Measurements from ENCODE around the gene RAB34.

The RAB34 gene

DNA sequence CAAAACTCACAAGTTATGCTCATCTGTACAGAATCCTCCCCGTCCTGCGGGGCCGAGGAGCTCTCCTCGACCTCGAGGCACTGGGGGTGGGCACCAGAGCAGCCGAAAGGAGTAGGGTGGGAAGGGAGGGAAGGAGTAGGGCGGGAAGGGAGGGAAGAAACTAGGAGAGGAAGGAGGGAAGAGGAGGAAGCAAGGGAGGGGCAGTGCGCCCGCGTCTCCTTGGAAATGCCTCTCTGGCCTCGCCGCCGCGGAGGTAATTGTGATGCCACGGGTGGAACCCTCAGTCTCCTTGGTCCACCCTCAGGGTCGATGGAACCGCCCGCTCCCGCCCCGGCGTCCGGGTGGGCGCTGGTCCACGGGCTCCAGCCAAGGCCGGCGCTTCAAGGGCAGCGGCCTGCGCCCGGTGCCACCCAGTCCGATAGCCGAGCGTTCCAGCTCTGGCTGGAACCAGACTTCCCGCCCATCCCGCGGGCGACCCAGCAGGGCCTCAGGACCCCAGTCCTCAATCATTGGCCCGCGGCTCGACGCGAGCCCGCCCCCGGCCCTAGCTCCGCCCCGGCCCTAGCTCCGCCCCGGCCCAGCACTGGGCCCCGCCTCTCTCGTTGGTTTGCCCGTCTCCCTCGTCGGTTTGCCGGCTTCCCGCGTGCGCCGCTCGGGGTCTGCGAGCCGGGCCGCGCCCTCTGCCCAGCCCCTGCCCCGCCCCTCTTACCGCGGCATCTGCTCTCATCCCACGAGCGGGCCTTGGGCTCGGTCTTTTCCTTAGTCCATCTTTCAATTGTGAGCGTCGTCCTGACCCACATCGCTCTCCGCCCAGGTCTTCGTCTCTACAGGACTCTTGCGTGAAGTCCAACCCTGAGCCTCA, 6.6 kb downstream of the RAB34 start:
- DNase-seq (ENCODE audit: low read depth), result peak; percentile 87

DNA sequence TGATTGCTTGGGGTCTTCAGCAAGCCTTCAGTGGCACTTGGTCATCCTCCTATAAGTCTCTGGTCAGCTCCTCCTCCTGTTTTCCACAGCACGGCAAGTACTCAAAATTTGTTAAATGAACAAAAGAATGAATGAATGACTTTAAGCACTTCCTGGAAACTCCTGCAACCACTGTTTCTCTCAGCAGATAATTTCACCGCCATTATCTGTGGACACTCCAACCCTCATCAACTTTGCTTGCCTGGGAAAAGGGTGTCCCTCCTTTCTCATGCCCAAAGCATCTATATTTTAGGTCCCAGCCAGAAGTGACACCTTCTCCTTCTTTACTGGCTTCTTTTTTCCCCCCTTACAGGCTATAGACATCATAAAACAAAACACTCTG, 10.3 kb downstream of the RAB34 start:
- no peak for DNase-seq (ENCODE audit: low read depth)

DNA sequence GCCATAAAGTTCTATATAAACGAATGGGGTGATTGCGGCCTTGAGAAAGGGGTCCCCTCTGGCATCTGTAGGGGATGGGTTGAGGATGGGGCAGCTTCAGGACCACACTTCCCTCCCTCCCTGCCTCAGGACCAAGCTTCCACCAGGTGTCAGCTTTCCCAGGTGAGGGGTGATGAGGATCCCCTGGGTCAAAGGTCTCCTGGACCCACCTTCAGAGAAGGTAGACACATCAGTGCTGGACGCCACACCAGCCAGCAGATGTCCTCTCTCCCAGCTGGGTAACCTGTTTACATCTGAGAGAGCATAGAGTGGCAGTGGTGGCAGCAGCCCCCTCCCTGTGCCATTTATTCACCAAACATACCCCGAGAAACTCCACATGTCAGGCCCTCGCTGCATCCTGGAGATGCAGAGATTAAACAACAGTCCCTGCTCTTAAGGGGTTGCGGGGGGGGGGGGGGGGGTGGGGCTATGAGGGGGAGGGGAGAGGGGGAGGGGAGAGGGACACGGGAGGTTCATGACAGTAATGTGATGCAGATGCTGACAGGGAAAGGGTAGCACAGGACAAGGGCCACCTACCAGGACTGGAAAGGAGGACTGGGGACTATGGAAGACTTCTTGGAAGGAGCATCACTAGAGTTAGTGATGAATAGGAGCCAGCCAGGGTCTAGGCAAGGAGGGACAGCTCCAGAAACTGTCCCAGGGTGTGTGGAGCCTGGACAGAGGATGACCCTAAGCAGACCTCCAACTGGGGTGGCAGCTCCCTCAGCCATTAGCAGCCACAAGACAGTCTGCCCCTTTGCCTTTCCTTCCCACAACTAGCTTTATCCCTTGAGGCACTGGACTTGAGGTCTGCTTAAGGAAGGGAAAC, 11.0 kb downstream of the RAB34 start:
- DNase-seq (ENCODE audit: low read depth), result no peak

DNA sequence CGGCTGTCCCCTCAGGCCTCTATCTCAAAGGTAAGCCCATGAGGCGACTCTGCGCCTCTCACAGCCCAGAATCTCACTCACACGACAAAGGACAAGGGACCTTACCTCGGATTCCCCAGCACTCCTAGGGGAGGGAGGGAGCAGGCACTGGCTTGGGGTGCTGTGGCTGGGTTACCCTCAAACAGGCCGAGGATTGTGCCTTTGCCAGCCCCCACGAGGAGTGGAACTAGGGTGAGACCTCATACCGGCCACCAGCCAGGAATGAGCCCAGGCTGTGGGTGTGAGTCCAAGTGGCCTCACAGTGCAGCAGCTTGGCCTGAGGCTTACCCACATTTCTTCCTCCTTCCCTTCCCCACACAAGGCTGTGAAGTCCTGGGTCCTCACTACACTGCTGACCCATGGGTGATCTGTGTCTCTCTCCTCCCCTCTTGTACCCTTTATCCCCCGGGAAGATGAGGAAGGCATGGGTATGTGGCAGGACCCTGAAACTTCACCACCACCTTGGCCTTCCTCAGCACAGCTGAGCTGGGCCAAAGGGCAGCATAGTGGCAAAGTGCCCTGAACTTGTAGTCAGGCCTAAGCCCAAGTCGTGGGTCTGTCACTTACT, 11.8 kb downstream of the RAB34 start:
- DNase-seq (ENCODE audit: low read depth), result no peak

DNA sequence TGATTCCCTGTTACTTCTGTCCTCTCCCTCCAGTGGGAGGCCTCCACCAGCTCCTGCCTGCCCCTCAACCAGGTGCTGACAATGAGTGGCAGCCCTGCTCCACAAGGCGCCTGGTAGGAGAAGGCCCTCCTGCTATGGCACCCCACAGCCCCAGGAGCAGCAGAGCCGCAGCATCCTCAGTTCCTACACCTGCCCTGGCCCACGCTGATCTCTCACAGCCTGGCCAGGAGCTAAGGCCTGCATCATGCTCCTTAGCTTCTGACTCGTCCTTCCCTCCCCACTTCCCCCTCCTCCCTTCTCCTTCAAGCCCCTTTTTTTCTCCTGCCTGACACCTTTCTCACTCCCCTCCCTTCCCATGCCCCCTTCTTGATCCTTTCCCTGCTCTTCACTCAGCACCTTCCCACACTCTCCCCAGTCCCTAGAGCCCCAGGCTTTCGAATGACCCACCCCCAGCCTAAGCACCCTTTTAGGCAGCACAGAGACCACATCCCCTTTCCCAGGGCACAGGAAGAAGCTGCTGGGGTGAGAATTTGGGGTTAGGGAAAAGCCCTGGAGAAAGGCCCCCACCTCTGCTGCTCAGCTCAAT, 12.5 kb downstream of the RAB34 start:
- DNase-seq (ENCODE audit: low read depth), result no peak

DNA sequence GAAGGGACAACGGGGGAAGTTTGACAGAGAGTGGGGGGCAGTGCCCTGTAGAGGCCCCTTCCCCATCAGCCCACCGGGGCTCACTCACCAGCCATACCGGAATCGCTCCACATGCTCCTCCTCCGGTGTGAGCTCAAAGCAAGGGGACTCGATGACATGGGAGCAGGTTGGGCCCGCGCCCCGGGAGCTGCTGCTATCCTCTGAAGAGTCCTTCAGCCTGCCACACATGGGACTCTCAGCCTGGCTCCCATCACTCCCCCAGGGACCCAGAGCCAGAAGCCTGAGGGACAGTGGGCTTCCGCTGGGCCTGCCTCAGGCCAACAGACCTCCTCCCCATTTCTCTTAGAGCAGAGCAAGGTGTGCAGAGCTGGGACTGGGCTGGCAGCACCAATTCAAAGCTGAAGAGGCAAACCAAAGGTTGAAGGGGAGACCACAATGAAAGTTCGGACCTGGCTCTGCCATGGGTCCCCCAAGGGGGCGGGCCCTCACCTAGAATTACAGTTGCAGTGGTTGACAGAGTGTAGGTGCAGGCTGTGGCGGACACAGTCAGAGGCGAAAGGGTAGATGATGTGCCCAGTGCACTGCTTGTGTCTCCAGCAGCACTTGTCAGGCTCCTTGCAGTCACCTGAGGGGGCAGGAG, 13.3 kb downstream of the RAB34 start:
- no peak for DNase-seq (ENCODE audit: low read depth)

DNA sequence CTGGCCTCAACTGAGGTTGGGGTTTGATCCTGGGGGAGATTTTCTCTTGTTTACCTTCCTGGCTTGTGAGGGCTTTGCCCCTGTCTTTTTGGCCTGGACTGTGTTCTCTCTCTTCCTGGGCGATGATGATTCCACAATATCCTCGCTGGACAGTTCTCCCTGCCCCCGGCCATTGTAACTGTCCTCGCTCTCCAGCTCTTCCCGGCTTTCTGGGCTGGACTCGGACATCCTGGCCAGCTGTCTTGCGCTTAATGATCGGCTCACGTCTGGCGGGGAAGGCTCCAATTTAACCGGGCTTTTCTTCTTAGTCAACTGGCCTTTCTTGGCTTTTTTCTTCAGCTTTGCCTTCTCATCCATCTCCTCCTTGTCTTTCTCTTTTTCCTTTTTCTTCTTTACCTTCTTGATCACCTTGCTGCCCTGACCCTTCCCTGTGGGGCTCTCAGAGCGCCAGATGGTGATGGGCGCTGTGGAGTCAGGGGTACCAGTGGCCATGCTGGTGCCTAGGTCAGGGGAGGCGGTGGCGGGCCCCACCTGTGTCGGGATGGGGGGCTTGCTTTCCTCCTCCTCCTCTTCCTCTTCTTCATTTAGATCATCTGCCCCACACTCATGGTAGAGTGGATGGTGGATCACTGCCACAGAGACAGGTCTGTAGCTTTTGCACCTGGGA, 14.0 kb downstream of the RAB34 start:
- DNase-seq (ENCODE audit: low read depth), result no peak

DNA sequence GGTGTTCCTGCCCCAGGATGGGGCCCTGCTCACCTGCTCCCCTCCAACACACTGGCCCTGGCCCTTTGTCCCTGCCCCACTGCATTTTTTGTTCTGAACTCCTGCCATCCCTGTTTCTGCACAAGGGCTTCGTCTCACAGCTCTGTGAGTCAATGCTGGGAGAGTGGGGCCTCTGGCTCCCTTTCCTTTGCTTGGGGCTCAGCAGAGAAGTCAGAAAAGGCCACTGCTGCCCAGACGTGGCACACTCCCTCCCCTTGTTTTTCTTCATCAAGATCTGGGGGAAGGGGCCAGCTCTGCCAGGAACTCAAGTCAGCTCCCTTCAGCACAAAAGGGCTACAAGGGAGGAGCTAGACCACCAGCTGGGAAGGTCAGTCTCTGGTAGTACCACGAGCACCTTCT, 14.9 kb downstream of the RAB34 start:
- DNase-seq (ENCODE audit: low read depth), result no peak

DNA sequence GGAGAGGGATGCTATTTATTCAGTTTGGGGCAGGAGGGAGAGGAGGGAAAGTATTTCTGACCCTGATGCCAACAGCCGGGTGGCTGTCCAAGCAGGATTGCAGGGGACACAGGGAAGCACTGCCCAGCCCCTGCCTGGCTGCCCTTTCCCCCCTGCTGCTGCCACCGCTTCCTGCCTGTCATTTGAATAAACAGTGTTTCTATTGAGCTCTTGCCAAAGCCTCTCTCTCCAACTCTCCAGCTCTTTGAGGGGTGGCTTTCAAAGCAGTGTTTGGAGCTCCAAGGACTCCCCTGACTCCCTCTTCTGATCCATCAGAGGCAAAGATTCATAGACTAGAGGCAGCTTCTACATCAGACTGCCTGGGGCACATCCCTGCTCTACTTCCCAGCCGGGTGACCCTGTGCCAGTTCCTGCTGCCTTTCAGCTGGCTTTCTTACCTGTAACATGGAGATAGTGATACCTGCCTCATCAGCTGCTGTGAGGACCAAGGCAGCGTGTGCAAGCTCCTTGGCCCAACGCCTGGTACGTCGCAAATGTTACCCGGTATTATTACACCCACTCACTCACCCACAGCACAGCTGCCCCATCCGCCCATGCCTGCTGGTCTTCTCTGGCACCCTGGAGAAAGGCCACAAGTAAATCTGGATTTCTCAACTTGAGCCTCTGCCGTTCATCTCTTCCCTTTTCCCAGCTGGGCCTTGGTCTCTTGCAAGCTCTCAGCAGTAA, 15.5 kb downstream of the RAB34 start:
- DNase-seq (ENCODE audit: low read depth), result no peak

DNA sequence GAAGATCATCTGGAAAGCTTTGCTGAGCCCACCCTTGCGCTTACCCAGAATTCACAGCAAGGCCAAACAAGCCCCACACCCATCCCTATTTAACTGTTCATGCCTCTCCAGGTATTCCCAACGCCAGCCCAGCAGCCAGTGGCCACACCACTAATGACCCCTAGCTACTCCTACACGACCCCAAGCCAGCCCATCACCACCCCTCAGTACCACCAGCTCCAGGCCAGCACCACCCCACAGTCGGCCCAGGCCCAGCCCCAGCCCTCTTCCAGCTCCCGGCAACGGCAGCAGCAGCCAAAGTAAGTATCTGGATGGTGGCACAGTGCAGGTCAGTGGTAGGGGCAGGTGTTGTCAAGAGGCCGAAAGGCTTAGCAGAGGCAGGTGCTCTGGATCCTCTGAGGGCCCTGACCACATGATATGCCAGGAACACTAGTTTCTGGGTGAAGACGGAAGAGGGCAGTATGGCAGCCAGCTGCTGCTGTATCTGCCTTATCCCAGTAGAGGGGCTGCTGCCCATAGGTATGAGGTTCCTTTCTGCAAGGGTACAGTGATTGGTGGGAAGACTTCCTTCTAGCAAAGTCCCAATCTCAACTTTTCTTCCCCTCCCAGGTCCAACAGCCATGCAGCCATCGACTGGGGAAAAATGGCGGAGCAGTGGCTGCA, 16.7 kb downstream of the RAB34 start:
- DNase-seq (ENCODE audit: low read depth), result no peak

DNA sequence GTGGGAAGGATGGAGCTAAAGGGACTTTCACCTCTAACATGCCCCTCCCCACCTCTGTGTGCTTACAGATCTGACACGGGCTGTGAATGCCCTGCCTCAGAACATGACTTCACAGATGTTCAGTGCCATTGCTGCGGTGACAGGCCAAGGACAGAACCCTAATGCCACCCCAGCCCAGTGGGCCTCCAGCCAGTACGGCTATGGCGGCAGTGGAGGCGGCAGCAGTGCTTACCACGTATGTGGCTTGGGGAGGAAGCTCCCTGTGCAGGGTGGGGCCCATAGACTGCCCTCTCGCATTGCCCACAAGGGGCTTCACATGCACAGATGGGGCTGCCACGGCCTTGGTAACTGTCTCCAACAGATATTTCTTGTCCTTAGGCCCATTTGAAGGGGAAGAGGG, 17.4 kb downstream of the RAB34 start:
- no peak for DNase-seq (ENCODE audit: low read depth)

DNA sequence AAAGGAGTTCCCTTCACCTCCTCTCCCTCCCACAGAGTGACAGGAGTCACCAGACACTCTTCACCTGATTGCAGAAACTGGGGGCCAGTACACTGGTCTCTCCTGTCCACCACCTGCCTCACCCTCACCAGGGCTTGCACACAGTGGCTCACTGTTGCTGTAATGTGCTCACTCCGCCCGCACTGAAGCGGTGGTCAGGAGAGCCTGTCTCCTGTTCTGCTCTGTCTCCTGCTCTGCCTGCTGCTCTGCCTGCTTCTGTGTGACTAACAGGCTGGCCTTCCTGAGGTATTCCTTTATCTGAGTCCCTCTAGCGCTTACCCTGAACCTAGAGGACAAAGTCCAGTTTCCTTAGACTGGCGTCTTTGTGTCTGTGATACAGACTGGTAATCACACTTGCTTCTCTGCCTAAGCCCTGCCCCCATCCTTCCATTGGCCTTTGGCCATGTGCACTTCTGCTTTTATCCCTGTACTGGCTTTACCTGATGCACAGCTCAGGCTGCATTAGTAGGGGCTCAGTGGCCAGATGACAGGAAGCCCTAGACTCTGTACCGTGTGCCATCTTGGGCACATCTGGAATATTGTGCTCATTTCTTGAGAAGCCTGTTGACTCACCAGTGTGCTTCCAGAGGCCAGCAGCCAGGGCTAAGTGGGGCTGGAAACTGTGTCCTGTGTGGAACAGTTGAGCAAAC, 19.3 kb downstream of the RAB34 start:
- no peak for DNase-seq (ENCODE audit: low read depth)

DNA sequence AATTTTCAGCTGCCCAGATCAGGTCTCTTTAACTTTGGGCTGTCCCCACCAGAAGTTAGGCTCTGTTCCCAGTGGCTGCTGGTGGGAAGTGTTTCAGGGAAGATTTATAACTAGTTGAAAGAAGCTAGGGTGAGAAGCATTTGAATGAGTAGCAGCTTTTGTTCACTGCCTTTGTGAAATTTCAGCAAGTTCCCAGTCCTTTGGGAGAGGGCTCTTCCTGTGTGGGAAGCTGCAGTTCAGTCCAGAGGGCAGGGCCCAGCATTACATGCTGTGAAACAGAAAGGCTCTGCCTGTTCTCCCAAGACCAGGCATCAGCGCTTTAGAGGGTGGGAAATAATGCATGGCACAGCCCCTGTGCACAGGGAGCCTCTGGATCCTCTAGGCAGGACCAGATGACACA, 23.8 kb downstream of the RAB34 start:
- DNase-seq (ENCODE audit: low read depth), result no peak

DNA sequence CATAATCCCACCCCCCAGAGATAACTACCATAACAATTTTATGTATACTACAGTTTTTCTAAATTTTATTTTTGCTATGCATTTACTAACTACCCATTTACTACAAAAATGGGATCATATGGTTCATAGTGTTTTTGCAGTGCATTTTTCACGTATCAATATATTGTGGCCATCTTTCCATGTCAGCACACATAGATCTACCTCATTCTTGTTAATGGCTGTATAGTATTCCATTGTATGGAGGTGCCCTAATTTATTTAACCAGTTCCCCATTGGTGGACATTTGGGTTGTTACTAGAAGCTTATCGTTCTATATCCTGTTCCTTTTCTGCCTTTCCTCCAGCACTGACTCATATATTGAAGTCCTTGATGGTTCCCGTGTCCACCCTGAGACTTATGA, 28.7 kb downstream of the RAB34 start:
- DNase-seq (ENCODE audit: low read depth), result no peak

DNA sequence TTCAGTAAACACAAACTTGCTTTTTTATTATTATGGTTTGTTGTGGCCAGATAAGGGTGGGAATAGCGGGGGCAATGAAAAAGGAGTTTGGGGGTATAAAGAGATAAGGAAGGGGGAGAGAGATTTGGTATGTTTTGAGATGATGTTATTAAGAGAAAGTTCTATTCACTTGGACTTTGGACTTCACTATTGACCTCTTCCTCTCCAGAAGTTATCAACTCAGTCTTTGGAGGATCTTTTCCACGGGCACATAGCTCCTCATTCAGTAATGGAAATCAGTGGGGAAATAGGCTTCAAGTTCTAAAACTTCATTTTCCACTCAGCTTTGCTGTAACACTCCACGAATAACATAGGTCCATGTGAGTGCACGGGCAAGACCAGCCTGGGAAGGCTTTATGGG, 29.2 kb downstream of the RAB34 start:
- DNase-seq (ENCODE audit: low read depth), result no peak

DNA sequence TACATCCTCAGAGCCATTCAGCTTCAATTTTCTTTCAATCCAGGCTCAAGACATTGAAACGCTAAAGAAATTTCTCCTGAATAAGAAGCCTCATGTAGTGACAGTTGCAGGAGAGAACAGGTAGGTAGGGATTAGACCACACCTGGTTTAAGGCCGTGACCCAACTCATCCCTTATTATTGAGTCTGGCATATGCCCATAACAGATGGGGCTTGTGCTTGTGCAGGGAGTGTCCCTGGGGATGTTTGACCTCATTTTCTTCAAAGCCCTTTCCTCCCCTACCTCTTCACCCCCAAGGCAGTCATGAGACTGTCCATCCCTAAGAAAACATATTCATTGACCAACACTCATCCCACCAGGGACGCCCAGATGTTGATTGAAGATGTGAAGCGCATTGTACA, 31.4 kb downstream of the RAB34 start:
- no peak for DNase-seq (ENCODE audit: low read depth)

DNA sequence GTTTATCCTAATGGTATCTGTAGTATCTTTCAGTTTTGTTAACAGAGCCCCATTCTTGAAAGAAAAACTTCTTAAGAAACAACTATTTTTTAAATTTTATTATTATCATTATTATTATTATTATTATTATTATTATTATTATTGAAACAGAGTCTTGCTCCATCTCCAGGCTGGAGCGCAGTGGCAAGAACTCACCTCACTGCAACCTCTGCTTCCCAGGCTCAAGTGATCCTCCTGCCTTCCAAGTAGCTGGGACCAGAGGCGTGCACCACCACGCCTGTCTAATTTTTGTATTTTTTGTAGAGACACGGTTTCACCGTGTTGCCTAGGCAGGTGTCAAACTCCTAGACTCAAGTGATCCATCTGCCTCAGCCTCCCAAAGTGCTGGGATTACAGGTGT, 32.3 kb downstream of the RAB34 start:
- no peak for DNase-seq (ENCODE audit: low read depth)

DNA sequence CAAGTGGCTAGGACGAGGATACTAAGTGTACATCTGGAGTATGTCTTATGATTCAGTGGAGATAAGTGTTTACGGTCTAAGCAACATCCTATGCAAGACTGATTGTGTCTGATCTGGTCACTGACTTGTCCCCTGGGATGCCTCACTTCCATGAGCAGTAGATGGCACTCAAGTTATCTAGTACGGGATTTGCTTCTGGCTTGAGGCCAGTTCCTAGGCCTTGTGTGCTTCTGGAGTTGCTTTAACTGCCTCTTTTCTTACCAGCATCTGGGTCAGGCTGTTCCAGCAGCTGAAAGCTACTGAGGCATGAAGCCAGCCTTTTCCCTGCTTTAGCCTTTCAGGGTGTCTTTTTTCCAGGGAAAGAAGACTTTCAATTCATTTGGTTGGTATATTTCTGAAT, 32.7 kb downstream of the RAB34 start:
- DNase-seq (ENCODE audit: low read depth), result peak; percentile 46

DNA sequence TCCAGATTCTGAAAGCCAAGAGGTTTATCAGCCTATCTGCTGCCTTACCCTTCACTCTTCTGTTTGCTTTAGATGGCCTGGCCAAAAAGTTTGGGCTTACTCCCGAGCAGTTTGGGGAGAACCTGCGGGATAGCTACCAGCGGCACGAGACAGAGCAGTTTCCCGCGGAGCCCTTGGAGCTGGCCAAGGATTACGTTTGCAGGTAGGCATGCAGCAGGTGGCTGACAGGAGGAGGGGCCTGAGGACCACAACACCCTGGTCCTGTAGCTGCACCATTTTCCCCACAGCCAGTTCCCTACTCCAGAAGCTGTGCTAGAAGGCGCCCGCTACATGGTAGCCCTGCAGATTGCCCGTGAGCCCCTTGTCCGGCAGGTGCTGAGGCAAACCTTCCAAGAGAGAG, 35.0 kb downstream of the RAB34 start:
- no peak for DNase-seq (ENCODE audit: low read depth)

DNA sequence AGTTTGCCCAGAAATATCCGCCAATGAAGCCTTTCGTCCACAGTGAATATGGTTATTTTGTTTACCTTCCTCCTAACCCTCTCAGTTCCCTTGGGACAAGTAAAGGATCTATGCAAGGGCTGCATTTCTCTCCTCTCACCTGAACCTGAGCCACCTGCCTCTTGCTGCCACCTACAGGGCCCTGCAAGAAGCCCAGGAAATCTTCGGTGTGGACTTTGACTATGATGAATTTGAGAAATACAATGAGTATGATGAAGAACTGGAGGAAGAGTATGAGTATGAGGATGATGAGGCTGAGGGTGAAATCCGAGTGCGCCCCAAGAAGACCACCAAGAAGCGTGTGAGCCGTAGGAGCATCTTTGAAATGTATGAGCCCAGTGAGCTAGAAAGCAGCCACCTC, 41.7 kb downstream of the RAB34 start:
- no peak for DNase-seq (ENCODE audit: low read depth)

Data from iris pigment epithelial cell (primary cell).